Activated CD4-positive, alpha-beta T cell treated with anti-CD3 and anti-CD28 coated beads for 24 hours (primary cell): ENCODE data around the gene CGRRF1.

Source experiments
- DNase-seq, 2 donors: peaks; one replicate each; pipeline ENCODE4 v3.0.0-alpha.2; 2020; ENCODE audit warnings: low read depth in 2 of 2

Gene CGRRF1

GRCh38 chr14:54489731-54490444, 19.8 kb upstream of the CGRRF1 start:
- no peak for DNase-seq

- no peak for DNase-seq
These were observed 19.1 kb upstream of the CGRRF1 start for GRCh38 chr14:54490445-54491175.

- DNase-seq: no peak
These were observed 16.4 kb upstream of the CGRRF1 start for GRCh38 chr14:54493293-54493692.

- DNase-seq: no peak
These were observed 12.5 kb upstream of the CGRRF1 start for GRCh38 chr14:54497224-54497623.

- no peak for DNase-seq
These were observed 11.6 kb upstream of the CGRRF1 start for GRCh38 chr14:54498095-54498531.

- DNase-seq: no peak
These were observed 11.1 kb upstream of the CGRRF1 start for GRCh38 chr14:54498579-54498978.

GRCh38 chr14:54500744-54501143, 9.0 kb upstream of the CGRRF1 start:
- no peak for DNase-seq

- no peak for DNase-seq
These were observed 8.2 kb upstream of the CGRRF1 start for GRCh38 chr14:54501480-54501879.

- DNase-seq: no peak
These were observed 7.1 kb upstream of the CGRRF1 start for GRCh38 chr14:54502602-54503001.

GRCh38 chr14:54503486-54503885, 6.2 kb upstream of the CGRRF1 start:
- no peak for DNase-seq

- no peak for DNase-seq
These were observed 2.7 kb downstream of the CGRRF1 start for GRCh38 chr14:54512393-54512792.

- DNase-seq: no peak
These were observed 6.0 kb downstream of the CGRRF1 start for GRCh38 chr14:54515670-54516069.

- no peak for DNase-seq
These were observed 7.0 kb downstream of the CGRRF1 start for GRCh38 chr14:54516709-54517108.

- DNase-seq: no peak
These were observed 14.7 kb downstream of the CGRRF1 start for GRCh38 chr14:54524410-54524809.

- DNase-seq: no peak
These were observed 19.3 kb downstream of the CGRRF1 start for GRCh38 chr14:54528973-54529372.

GRCh38 chr14:54529811-54530210, 20.1 kb downstream of the CGRRF1 start:
- DNase-seq: no peak

GRCh38 chr14:54532111-54533012, 22.7 kb downstream of the CGRRF1 start:
- no peak for DNase-seq

GRCh38 chr14:54533100-54533499, 23.4 kb downstream of the CGRRF1 start:
- no peak for DNase-seq

GRCh38 chr14:54535126-54535525, 25.4 kb downstream of the CGRRF1 start:
- no peak for DNase-seq

GRCh38 chr14:54535646-54536045, 25.9 kb downstream of the CGRRF1 start:
- DNase-seq: no peak

- DNase-seq: no peak
These were observed 27.9 kb downstream of the CGRRF1 start for GRCh38 chr14:54537651-54538050.

GRCh38 chr14:54538055-54538454, 28.3 kb downstream of the CGRRF1 start:
- DNase-seq: no peak
